ENCODE measurements around the gene ZNF358. TPM values are rescaled to one million over a fixed set of nuclear protein-coding genes. Genes with fewer than 3 reads are reported as not detected.

Gene ZNF358
- polyA plus RNA-seq, 1 donor = 61.8 TPM

DNA sequence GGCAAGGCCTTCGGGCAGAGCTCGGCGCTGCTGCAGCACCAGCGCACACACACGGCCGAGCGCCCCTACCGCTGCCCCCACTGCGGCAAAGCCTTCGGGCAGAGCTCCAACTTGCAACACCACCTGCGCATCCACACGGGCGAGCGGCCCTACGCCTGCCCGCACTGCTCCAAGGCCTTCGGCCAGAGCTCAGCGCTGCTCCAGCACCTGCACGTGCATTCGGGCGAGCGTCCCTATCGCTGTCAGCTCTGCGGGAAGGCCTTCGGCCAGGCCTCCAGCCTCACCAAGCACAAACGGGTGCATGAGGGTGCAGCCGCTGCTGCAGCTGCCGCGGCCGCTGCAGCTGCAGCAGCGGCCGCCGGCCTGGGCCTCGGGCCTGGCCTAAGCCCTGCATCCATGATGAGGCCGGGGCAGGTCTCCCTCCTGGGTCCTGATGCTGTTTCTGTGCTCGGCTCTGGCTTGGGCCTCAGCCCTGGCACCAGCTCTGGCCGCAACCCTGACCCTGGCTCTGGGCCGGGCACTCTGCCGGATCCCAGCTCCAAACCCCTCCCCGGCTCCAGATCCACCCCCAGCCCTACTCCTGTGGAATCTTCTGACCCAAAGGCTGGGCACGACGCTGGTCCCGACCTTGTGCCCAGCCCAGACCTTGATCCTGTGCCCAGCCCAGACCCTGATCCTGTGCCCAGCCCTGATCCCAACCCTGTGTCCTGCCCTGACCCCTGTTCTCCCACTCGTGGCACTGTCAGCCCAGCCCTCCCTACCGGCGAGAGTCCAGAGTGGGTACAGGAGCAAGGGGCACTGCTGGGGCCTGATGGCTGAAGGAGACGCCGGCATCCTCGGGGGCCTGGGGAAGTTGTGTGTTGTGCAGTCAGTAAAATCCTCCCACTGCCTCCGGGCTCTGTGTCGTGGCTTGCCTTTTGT is 4.5 kb downstream of the ZNF358 start:
- no peak for DNase-seq

DNA sequence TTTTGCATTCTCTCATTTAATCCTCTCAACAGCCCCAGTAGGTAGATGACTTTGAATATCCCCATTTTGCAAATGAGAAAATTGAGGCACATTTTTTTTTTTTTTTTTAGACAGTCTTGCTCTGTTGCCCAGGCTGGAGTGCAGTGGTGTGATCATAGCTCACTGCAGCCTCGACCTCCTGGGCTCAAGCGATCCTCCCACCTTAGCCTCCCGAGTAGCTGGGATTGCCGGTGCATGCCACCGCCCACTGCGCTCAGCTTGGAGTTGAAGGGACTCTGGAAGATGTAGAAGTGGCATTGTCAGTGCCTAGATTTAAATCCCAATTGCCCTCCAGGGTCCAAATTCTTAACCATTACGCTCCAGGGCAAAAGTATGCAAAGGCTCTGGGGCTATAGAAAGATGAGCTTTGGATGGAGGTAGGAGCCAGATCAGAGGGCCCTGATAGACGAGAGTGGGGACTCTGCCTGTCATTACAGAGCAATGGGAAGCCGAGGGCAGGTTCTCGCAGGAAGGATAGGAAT is 5.7 kb downstream of the ZNF358 start:
- DNase-seq = no peak

DNA sequence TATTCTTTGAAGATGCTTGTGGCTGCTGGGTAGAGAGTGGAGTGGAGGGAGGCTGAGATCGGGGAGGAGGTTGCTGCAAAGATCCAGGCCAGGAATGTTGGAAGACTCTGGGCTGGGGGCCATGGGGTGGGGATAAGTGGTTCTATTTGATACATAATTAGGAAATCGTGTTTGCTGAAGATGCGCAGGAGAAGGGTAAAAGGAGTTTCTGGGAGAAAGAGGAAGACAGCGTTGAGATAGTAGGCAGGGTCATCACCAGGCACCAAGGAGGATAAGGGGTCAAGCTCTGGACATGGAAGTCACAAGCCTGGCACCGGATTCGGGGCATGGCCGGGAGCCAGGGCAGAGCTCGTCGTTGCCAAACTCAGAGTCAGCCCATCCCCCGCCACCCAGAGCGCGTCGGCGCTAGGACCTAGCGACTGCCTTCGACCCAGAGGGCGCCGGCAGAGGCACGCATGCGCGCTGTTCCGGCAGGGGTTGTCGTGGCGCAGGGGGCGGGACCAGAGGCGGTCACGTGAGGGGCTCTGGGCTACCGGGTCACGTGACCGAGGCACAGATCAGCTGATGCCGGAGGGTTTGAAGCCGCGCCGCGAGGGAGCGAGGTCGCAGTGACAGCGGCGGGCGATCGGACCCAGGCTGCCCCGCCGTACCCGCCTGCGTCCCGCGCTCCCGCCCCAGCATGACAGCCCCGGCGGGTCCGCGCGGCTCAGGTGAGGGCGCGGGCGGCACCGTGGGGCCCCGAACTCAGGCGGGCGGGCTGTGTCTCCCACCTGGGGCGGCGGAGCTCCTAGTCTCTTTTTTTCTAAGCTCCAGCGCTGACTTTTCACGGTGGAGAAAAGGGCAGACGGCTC is 6.4 kb downstream of the ZNF358 start, which contains the start of gene MCOLN1:
Gene MCOLN1 (plus strand): TSS at position 553 of the 851 bp plus-strand sequence. CDS start 127 bp downstream, at position 680.
- DNase-seq = peak; percentile 99

DNA sequence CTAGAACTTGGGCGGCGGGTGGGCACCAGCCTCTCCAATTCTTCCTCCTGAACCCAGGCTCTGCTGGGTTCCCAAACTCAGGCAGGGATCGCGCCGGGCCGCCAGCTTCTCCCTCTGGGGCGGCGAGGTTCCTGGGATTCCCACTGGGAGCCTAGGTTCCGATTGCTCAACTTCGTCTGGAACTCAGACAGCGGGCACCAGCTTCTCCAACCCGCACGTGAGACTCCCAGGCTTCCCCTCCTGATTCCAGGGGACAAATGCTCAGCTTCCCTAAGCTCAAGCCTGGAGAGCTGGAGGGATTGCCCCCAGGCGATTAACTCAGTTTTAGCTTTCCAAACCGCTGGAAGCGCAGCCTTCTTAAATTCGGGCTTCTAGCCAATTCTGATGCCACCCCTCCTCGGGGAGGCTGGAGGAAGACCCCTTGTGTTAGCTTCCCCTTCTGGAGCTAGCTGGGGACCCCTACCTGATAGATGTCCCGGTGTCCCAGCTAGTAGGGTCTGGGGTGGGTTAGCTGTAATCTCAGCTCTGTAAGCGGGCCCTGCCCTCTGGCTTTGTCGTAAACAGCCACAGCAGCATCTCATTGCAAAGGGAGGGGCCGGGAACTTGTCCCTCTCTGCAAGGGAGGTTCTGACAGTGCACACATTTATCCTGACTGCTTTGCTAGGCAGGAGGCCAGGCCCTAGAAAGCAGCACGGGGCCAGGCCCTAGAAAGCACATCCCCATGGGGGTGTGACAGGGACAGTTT is 7.2 kb downstream of the ZNF358 start:
- DNase-seq = no peak

GRCh38 chr19:7524523-7524922 is 8.6 kb downstream of the ZNF358 start:
- no peak for DNase-seq

GRCh38 chr19:7524992-7525739 is 9.3 kb downstream of the ZNF358 start:
- DNase-seq = no peak

DNA sequence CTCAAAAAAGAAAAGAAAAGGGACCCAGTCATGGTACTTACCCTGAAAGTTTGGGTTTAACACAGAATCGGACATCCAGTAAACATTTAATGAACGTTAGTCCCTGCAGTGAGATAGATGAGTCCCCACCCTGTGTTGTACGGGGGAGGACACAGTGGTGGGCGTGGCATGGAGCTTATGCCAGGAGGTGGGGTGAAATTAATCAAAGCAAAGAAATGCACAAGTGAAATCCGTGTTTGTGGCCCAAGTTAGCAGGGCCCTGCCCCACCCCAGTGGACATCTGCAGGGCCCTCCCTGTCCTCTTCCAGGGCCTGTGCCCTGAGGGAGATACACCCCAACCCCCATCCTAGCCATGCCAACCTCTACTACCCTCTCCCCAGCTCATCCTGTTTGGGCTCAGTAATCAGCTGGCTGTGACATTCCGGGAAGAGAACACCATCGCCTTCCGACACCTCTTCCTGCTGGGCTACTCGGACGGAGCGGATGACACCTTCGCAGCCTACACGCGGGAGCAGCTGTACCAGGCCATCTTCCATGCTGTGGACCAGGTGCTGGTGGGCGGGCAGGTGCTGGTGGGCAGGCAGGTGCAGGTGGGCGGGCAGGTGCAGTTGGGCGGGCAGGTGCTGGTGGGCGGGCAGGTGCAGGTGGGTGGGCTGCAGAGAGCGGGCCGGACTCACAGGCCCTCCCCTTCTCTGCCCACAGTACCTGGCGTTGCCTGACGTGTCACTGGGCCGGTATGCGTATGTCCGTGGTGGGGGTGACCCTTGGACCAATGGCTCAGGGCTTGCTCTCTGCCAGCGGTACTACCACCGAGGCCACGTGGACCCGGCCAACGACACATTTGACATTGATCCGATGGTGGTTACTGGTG is 10.4 kb downstream of the ZNF358 start:
- no peak for DNase-seq

- no peak for DNase-seq
Observed at GRCh38 chr19:7527516-7528191, 11.8 kb downstream of the ZNF358 start.

DNA sequence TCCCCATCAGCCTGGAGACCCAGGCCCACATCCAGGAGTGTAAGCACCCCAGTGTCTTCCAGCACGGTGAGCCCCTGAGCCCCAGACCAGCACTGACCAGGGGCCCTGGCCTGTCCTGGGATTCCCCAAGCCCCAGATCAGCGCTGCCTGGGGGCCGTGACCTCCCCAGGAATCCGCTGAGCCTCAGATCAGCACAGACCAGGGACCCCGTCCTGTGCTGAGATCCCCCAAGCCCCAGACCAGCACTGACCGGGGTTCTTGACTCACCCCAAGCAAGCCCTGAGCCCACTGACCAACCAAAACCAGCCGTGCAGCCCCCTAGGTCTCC is 12.3 kb downstream of the ZNF358 start:
- no peak for DNase-seq

GRCh38 chr19:7528522-7529245 is 12.8 kb downstream of the ZNF358 start:
- no peak for DNase-seq

- no peak for DNase-seq
Observed at GRCh38 chr19:7529246-7529600, 13.3 kb downstream of the ZNF358 start.

- no peak for DNase-seq
Observed at GRCh38 chr19:7529610-7530490, 13.9 kb downstream of the ZNF358 start.

GRCh38 chr19:7533281-7533885 is 17.5 kb downstream of the ZNF358 start:
- DNase-seq = peak; percentile 73

DNA sequence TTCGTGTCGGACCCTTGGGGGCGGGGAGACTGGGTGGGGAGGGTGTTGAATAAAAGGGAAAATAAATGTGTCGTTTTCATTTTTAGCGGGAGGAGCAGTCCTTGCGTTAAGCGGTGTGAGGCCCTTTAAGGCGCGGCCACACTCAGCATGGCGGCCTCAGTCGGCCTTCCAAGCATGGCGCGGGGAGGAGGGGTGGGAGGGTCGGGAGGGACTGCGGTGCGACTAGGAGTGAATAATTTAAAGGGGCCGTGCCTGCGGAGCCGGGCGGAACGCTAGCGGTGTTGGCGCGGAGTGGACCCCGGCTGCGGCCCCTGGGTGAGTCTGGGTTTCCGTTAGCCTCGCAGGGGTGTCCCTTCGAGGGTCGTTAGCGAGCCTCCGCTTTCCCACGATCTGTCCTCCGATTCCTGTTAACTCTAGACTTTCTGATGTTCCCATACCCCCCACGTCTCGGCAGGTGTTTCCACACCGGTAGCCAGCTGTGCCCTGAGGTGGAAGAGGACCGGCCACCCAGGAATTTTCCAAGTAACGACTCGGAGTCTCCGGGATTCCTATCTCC is 18.1 kb downstream of the ZNF358 start:
- peak; percentile 94 for DNase-seq

GRCh38 chr19:7534531-7535046 is 18.7 kb downstream of the ZNF358 start:
- DNase-seq = peak; percentile 87

DNA sequence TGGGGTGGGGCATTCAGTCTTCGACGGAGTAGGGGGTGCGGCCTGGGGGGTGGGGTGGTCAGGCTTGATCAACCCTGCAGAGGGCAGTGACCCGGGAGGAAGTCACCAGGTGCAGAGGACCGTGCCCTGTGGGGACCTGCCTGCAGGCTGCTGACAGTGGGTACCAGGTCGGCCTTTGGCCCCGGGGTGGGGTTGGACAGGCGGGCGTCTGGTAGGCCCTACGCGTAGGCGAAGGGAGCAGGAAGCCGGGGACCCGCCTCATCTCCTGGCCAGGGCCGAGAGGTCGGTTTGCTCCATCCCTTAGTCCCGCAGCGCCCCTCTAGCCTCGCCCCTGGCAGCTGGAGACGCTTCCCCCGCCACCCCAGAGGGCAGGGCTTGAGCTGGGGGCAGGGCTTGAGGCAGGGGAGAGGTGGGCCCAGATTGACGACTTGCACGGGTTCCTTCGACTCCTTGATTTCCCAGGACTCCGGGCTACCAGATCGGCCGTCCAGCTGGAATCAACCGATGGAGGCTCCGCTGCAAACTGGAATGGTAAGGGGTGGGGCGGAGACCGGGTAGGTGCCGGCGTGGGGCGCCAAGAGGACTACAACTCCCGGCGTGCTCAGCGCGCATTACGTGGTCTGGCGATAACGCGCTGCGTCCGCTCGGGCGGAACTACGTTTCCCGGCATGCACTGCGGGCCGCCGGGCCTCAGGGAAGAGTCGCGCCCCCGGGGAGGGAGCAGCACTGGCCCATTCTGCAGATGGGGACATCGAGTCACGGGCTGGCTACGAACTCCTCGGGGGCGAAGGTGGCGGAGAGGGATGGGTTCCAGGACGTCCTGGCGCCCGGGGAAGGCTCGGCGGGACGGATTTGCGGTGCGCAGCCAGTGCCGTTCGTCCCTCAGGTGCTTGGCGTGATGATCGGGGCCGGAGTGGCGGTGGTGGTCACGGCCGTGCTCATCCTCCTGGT is 19.4 kb downstream of the ZNF358 start, which contains the start of gene PNPLA6:
Gene PNPLA6 (plus strand): TSS at position 671 of the 951 bp plus-strand sequence. CDS start 72 bp downstream, at position 743.
- DNase-seq = peak; percentile 98

Data from hindlimb muscle (tissue), 1 donor.